GM10266 (cell line): ENCODE data around the gene BAG5.

Experiments
- DNase-seq: peaks from one replicate; pipeline ENCODE4 v3.0.0; 2012; ENCODE audit errors: extremely low spot score
- TF ChIP-seq, protein P1 (sequence below): IDR thresholded peaks from 2 replicates; pipeline ENCODE4 v1.5.1; 2012; ENCODE audit warnings: mild to moderate bottlenecking, low read depth; ENCODE audit not compliant: control insufficient read depth, insufficient read depth; ENCODE audit errors: missing control alignments

Gene BAG5

DNA sequence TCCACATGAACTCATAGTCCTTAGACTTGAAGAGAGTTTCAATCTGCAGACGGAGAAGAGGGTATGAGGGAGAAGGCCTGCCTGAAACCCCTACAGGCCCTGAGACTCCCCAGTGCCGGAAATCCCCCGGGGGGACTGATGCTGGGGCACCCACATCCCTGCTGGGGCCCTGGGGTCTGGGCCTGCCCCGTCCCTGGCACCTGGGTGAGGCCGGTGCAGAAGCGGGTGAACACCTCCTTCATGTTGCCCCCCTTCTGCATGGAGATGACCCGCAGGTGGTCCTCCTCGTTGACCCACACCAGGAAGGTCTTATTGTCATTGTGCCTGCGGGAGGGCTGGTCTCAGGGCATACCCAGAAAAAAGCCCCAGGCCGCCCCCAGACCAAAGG is 42.2 kb downstream of the BAG5 start:
- TF ChIP-seq, protein P1, sequence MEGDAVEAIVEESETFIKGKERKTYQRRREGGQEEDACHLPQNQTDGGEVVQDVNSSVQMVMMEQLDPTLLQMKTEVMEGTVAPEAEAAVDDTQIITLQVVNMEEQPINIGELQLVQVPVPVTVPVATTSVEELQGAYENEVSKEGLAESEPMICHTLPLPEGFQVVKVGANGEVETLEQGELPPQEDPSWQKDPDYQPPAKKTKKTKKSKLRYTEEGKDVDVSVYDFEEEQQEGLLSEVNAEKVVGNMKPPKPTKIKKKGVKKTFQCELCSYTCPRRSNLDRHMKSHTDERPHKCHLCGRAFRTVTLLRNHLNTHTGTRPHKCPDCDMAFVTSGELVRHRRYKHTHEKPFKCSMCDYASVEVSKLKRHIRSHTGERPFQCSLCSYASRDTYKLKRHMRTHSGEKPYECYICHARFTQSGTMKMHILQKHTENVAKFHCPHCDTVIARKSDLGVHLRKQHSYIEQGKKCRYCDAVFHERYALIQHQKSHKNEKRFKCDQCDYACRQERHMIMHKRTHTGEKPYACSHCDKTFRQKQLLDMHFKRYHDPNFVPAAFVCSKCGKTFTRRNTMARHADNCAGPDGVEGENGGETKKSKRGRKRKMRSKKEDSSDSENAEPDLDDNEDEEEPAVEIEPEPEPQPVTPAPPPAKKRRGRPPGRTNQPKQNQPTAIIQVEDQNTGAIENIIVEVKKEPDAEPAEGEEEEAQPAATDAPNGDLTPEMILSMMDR: no peak
- DNase-seq: no peak

DNA sequence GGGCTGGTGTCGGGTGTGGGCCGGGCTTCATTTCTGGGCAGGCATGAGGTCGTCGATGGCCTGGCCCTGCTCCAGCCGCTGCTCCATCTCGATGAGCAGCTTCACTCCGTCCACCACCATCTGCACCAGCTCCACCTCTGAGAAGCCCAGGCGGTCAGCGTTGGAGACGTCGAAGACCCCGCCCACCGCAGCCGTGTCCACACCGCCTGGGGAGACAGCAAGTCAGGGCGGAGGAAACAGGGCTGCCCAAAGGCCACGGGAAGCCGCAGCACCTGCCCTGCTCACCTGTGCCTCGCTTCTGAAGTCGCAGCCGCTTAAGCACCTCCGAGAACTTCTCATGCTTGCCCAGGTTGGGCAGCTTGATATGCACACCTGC is 42.6 kb downstream of the BAG5 start:
- no peak for DNase-seq
- TF ChIP-seq, protein P1: no peak

DNA sequence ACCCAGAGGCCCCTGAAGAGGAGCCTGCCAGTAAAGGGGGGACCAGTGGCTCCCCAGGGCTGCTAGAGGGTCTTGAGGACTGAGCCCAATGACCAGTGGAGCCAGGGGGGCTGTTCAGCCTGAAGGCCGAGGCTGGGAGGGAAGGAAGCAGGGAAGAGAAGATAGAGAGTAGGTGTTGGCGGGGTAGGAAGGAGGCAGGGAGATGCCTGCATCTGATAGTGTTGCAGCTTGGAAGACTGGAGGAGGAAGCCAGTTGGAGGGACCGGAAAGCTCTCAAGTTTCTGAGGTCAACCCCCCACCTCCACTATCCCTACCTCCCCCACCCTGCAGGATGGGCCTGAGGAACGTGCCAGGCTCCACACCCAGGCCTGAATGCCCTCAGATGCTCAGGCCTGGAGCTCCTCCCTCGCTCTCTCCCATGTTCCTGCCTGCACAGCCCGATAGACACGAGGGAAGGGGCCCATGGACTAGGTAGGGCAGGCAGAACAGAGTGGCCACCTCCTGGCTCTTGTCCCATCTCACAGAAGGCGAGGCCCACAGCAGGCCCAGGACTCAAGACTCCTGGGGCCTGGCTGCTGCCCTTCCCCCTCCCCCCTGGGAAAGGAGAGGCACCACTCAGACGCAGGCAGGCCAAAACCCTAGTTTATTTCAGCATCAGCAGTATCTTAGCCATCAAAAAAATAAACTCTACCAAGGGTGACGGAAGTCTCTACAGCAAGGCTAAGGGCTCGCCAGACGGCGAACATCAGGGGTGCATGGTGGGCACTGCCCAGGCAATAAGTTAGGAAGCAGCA is 43.2 kb downstream of the BAG5 start:
- peak; percentile 46 for DNase-seq
- TF ChIP-seq, protein P1: no peak

DNA sequence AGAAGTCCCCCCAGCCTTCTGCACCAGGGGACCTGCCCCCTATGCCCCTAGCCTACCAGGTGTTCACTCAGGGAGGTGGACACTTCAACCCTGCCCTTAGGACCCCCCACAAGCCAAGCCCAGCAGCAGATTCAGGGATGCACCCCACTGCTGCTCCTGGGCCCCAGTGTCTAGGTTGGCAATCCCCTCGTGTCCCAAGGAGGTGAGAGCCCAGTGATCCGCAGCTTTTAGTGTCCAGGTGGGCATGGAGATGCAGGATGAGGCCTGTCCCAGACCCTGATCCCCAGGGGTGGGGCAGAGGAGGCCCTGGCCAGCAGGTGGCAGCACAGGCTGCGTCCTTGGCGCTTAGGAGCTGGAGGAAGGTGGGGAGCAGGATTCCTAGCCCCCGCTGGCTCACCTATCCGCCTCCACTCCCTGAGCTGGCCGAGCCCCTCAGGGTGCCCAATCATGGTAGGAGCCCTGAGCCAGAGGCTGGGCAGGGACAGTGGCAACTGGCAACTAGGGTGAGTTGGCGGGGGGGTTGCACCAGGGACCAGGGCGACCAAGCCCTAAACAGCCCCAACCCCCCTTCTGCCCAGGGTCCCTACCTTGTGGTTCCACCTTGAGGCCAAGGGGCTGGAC is 43.9 kb downstream of the BAG5 start:
- DNase-seq: peak; percentile 85
- TF ChIP-seq, protein P1: peak; percentile 89

DNA sequence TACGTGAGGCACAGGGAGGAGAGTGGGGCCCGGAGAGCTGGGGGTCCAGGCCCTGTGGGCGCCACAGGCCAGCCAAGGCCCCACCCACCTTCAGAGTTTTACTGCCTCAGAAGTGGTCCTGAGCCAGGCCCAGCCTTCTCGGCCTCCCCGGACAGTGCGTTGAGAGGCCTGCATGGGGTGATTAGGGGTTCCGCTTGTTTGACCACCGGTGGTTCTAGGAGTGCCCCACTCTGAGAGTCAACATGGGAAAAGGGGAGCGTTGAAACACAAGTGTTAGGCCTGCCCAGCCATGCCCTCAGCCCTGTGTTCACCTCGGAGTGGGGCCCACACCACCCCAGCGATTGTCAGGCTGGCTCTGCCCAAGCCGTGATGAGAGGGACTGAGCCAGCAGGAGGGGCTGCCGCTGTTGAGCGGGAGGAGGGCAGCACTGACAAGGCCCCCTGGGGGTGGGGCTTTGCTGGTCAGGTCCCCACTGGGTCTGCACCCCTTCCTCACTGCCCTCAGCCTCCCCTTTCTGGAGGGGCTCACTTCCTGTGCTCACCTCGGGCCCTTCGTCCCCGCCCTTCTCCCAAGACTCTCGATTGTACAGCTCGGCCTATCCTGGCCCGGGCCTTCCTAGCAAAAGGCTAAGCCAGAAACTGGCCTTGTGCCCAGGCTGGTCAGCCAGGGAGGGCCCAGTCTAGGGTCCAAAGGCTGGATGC is 44.6 kb downstream of the BAG5 start:
- TF ChIP-seq, protein P1: no peak
- no peak for DNase-seq

DNA sequence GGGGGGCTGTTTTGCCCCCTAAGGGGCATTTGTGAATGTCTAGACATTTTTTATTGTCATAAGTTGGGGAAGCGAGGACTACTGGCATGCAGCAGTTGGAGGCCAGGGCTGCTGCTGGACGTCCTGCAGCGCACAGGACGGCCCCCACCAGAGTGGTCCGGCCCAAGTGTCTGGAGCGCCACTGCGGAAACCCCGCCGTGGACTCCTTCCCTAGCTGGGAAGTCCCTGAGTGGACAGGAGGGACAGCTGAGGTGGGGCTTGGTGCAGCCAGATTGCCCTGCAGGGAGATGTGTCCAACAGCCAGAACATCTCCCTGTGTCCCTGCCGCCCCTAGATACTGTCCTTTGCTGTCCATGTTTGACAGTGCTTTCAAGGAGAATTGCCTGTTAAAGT is 45.3 kb downstream of the BAG5 start:
- DNase-seq: no peak
- TF ChIP-seq, protein P1: no peak

DNA sequence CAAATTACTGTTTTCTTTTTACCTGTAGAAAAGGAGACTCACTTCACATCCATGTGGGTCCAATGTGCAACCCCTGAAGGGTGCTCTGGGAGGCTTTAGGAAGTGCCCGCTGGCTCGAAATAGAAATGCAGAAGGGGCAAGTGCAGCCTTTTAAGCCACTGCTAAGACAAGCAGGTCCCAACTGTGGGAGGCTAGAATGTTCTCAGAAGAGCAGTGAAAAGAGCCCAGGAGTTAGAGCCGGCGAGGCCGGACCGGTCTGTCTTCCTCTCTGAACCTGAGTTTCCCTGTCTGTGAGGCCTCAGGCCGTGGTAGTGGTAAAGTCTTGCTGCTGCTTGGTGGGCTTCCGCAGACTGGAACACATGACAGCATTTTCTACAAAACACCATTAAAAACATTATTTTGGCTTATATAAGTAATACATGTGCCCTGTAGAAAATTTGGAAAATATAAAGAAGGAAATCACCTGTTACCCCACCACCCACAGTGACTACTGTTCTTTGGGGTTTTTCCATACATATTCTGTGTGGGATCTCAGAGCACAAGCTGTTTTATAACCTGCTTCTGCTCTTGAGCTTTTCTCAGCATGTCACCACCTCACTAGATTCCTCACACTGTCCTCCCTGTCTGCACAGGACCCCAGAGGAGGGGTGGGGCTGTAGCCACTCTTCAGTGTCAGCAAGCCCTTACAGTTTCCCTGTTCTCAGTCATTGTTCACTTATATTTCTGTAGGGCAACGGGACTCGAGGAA is 45.9 kb downstream of the BAG5 start:
- TF ChIP-seq, protein P1: no peak
- no peak for DNase-seq
